ENCODE results near the gene RASGRP1.

The RASGRP1 gene

DNA sequence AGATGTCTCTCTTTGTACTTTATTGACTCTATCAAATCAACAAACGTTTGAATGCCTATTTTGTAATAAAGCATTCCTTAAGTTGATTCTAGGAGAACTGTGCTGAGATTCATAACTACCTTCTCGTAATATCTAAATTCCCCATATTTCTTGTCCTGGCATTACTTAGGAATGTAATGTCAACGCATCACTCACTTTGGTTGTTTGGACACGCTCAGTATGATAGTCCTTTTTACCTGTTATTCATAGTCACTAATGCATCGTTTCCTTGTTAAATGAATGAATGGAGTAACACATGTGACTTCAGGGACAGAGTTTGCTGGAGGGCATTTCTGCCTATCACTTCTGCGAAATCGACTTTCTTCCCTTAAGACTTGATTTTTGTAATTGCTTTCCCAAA lies 44.1 kb upstream of the RASGRP1 start:
- POLR2A ChIA-PET = no interaction called here
- CTCF ChIA-PET = no interaction called here
- WGBS (ENCODE audit: insufficient coverage) = 100% methylated on average over 3 of the region's 7 CpGs
- Histone ChIP-seq H3K27ac (ENCODE audit: insufficient read depth in 1 of 2, low read depth in 1 of 2, low read length in 2 of 2, poor library complexity in 1 of 2, severe bottlenecking in 2 of 2) (no peak overlapping the region), H3K9me3 (ENCODE audit: control extremely low read depth in 1 of 5, control insufficient read depth in 4 of 5, insufficient read depth in 2 of 5, low read depth in 1 of 5, low read length in 4 of 5) (no peaks in the 10 kb centered on the region), H3K4me3 (ENCODE audit: control insufficient read depth in 1 of 7, extremely low read depth in 1 of 7, insufficient read depth in 4 of 7, low read depth in 2 of 7, low read length in 6 of 7) (no peak overlapping the region), H3K36me3 (ENCODE audit: control insufficient read depth in 4 of 4, insufficient read depth in 4 of 4, low read length in 3 of 4) (no peaks in the 10 kb centered on the region), H3K4me1 (ENCODE audit: control extremely low read depth in 1 of 4, control insufficient read depth in 4 of 4, insufficient read depth in 4 of 4, low read length in 3 of 4) (peaks cover 0 to 5% (median 0%) of the 10 kb centered on the region in 4 experiments), H3K27me3 (replicated peaks in 2 of 5; ENCODE audit: control insufficient read depth in 4 of 5, insufficient read depth in 5 of 5, low read length in 4 of 5) (no peaks in the 10 kb centered on the region)
- DNase-seq = no peak

DNA sequence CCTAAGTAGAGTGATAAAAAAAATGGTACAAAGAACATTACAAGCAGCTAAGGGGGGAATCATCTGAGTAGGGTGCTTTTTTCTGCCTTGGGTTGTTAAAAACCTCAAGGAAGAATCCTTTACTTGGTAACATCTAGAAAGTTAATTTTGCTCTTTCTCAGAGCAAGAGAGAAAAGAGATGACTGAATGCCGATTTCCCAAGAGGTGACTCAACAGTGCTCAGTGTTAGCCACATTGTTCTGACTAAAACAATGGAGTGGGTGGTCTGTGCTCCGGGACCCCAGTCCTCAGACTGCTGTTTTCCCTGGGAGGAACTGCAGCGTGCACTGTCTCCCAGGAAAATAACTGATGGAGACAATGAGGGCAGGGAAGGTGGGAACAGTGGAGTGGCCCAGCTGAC lies 41.1 kb upstream of the RASGRP1 start:
- 96% methylated on average over 3 of the region's 3 CpGs for WGBS (ENCODE audit: insufficient coverage)
- no peaks in the 10 kb centered on the region for H3K27me3 ChIP-seq (replicated peaks in 2 of 5; ENCODE audit: control insufficient read depth in 4 of 5, insufficient read depth in 5 of 5, low read length in 4 of 5)
- no peaks in the 10 kb centered on the region for H3K9me3 ChIP-seq (ENCODE audit: control extremely low read depth in 1 of 5, control insufficient read depth in 4 of 5, insufficient read depth in 2 of 5, low read depth in 1 of 5, low read length in 4 of 5)
- H3K4me3 ChIP-seq (ENCODE audit: control insufficient read depth in 1 of 7, extremely low read depth in 1 of 7, insufficient read depth in 4 of 7, low read depth in 2 of 7, low read length in 6 of 7) = no peak overlapping the region
- ChIA-PET POLR2A (no interaction called here), CTCF (no interaction called here)
- DNase-seq = no peak
- H3K4me1 ChIP-seq (ENCODE audit: control extremely low read depth in 1 of 4, control insufficient read depth in 4 of 4, insufficient read depth in 4 of 4, low read length in 3 of 4) = no peaks in the 10 kb centered on the region
- no peaks in the 10 kb centered on the region for H3K36me3 ChIP-seq (ENCODE audit: control insufficient read depth in 4 of 4, insufficient read depth in 4 of 4, low read length in 3 of 4)
- H3K27ac ChIP-seq (ENCODE audit: insufficient read depth in 1 of 2, low read depth in 1 of 2, low read length in 2 of 2, poor library complexity in 1 of 2, severe bottlenecking in 2 of 2) = no peak overlapping the region

DNA sequence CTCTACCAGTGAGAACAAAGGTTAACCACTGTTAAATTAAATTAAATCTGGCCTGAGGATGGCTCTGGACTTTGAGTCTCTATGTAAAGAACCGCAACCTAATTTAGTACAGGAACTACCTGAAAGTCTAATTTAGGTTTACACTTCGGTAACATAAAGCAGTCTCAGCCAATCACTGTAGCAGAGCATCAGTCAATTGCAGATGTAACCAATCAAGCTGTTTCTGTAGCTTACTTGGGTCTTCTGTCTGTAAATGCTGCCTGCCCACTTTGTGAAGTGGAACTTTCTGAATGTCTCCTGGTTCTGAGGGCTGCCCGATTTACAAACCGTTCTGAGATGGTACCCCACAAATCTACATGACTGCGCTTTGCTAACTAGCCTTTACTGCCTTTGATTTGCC lies 39.1 kb upstream of the RASGRP1 start:
- no peaks in the 10 kb centered on the region for H3K9me3 ChIP-seq (ENCODE audit: control extremely low read depth in 1 of 5, control insufficient read depth in 4 of 5, insufficient read depth in 2 of 5, low read depth in 1 of 5, low read length in 4 of 5)
- H3K4me1 ChIP-seq (ENCODE audit: control extremely low read depth in 1 of 4, control insufficient read depth in 4 of 4, insufficient read depth in 4 of 4, low read length in 3 of 4) = no peaks in the 10 kb centered on the region
- H3K27me3 ChIP-seq (replicated peaks in 2 of 5; ENCODE audit: control insufficient read depth in 4 of 5, insufficient read depth in 5 of 5, low read length in 4 of 5) = no peaks in the 10 kb centered on the region
- DNase-seq = no peak
- POLR2A ChIA-PET = interaction anchor here (1.2 kb wide), 1 partner anchor 14 kb away, joined by 3 read pairs; no protein-coding TSS in a partner anchor
- H3K36me3 ChIP-seq (ENCODE audit: control insufficient read depth in 4 of 4, insufficient read depth in 4 of 4, low read length in 3 of 4) = no peaks in the 10 kb centered on the region
- 93% methylated on average over 5 of the region's 5 CpGs for WGBS (ENCODE audit: insufficient coverage)
- H3K4me3 ChIP-seq (ENCODE audit: control insufficient read depth in 1 of 7, extremely low read depth in 1 of 7, insufficient read depth in 4 of 7, low read depth in 2 of 7, low read length in 6 of 7) = no peak overlapping the region
- CTCF ChIA-PET = interaction anchor here (1.1 to 1.3 kb wide), 2 partner anchors 40 to 92 kb away, joined by 3 to 4 read pairs; partner anchors contain the start of gene RASGRP1
- no peak overlapping the region for H3K27ac ChIP-seq (ENCODE audit: insufficient read depth in 1 of 2, low read depth in 1 of 2, low read length in 2 of 2, poor library complexity in 1 of 2, severe bottlenecking in 2 of 2)

DNA sequence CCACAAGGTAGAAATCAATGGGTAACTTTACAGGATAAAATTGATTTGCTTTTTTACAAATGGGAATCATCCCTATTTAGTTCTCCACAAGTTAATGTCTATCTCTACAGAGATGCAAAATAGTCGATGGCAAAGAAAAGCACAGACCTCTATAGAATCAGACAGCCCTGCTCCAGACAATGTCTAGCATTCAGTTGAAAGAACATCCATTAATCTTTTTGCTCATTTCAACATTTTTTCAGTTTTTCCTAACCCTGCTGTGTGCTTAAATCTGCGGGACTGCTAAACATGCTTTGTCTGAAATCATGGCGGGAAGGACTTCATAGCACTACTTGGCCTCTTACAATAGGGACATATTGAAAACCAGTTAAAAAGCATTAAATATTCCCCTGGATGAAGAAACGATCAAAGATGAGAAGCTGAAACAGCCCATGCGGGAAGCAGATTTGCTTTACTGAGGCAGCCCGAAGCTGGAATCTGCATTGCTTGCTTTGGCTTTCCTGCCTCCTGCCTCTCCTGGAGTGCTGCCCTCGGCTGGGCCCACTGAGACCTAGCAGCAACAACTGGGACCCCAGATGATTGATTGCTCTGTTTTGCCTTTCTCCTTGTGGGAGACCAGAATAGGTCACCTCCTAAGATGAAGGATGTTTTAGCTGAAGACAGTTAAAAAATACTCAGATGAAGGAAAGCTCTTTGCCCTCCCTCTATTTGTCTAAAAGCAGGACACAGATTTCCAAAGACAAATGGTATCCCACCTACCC lies 38.5 kb upstream of the RASGRP1 start:
- Histone ChIP-seq H3K27me3 (replicated peaks in 2 of 5; ENCODE audit: control insufficient read depth in 4 of 5, insufficient read depth in 5 of 5, low read length in 4 of 5) (no peaks in the 10 kb centered on the region), H3K4me1 (ENCODE audit: control extremely low read depth in 1 of 4, control insufficient read depth in 4 of 4, insufficient read depth in 4 of 4, low read length in 3 of 4) (no peaks in the 10 kb centered on the region), H3K36me3 (ENCODE audit: control insufficient read depth in 4 of 4, insufficient read depth in 4 of 4, low read length in 3 of 4) (no peaks in the 10 kb centered on the region), H3K9me3 (ENCODE audit: control extremely low read depth in 1 of 5, control insufficient read depth in 4 of 5, insufficient read depth in 2 of 5, low read depth in 1 of 5, low read length in 4 of 5) (no peaks in the 10 kb centered on the region), H3K27ac (ENCODE audit: insufficient read depth in 1 of 2, low read depth in 1 of 2, low read length in 2 of 2, poor library complexity in 1 of 2, severe bottlenecking in 2 of 2) (no peak overlapping the region), H3K4me3 (ENCODE audit: control insufficient read depth in 1 of 7, extremely low read depth in 1 of 7, insufficient read depth in 4 of 7, low read depth in 2 of 7, low read length in 6 of 7) (no peak overlapping the region)
- ChIA-PET CTCF (interaction anchor here (1.3 kb wide), 1 partner anchor 92 kb away, joined by 3 read pairs; no protein-coding TSS in a partner anchor), POLR2A (interaction anchor here (1.2 kb wide), 1 partner anchor 15 kb away, joined by 3 read pairs; no protein-coding TSS in a partner anchor)
- DNase-seq = no peak
- WGBS (ENCODE audit: insufficient coverage) = 98% methylated on average over 6 of the region's 7 CpGs

DNA sequence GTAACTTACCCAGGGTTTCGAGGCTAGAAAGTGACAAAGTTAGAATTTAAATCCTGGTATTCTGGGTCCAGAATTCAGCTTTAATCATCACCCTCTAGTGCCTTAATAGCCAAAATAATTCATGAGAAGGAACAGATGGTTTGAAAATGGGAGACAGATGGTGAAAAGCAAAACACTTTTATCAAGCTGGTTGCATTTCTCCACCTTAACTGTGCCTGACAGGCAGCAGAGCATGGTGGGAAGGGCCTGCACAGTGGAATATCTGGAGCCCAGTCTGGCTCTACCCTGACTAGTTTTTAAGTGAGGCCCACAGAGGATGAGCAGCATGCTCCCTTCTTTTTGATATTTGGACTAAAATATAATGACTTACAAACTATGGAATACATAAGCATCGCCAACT lies 35.6 kb upstream of the RASGRP1 start:
- ChIA-PET POLR2A (no interaction called here), CTCF (no interaction called here)
- no CpG with 5 or more reads among the region's 2 CpGs for WGBS (ENCODE audit: insufficient coverage)
- DNase-seq = no peak
- Histone ChIP-seq H3K27ac (ENCODE audit: insufficient read depth in 1 of 2, low read depth in 1 of 2, low read length in 2 of 2, poor library complexity in 1 of 2, severe bottlenecking in 2 of 2) (no peak overlapping the region), H3K27me3 (replicated peaks in 2 of 5; ENCODE audit: control insufficient read depth in 4 of 5, insufficient read depth in 5 of 5, low read length in 4 of 5) (no peaks in the 10 kb centered on the region), H3K36me3 (ENCODE audit: control insufficient read depth in 4 of 4, insufficient read depth in 4 of 4, low read length in 3 of 4) (no peaks in the 10 kb centered on the region), H3K4me3 (ENCODE audit: control insufficient read depth in 1 of 7, extremely low read depth in 1 of 7, insufficient read depth in 4 of 7, low read depth in 2 of 7, low read length in 6 of 7) (no peak overlapping the region), H3K4me1 (ENCODE audit: control extremely low read depth in 1 of 4, control insufficient read depth in 4 of 4, insufficient read depth in 4 of 4, low read length in 3 of 4) (no peaks in the 10 kb centered on the region), H3K9me3 (ENCODE audit: control extremely low read depth in 1 of 5, control insufficient read depth in 4 of 5, insufficient read depth in 2 of 5, low read depth in 1 of 5, low read length in 4 of 5) (no peaks in the 10 kb centered on the region)

DNA sequence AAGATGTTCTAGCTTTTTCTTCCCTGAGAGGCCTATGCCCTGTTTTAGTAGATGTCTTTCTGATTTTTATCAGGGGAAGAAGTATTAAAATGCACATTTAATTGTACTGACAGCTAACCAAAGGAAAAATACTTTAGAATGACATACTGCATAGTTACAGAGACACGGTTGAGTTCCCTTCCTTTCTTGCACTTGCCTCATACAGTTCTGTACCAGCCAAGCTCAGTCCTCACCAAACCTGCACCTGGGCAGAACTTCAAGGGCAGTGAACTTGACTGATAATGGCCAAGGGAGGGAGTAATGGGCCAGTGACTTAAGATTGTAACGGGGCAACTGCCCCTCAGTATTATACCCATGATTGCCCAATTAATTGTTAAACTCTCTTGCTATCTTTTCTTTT lies 34.1 kb upstream of the RASGRP1 start:
- CTCF ChIA-PET = interaction anchor here (0.7 kb wide), 1 partner anchor 12 kb away, joined by 3 read pairs; no protein-coding TSS in a partner anchor

DNA sequence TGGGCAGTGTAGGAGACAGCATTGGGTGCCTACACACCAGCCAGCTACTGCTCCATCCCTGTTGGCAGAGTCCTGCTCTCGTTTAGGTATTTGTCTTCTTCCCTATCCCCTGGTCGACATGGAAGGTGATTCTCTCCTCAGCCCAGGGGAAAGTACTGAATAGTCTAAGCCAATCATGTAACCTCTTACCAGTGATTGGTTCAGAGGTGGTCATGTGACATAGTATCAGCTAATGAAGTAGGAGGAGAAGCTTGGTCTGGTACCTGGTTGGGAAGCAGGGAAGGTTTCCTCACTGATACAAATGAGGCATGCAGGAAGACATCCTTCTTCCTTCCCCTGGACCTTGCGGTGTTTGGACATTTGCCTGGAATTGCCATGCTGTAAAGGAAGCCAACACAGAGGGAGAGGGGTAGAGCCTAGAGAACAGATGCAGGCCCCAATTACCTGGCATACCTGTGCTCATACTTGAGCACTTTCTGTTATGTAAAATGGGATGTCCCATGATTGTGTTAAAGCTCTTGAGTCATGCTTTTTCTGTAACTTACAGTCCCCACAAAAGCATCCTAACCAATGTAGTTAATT lies 32.7 kb upstream of the RASGRP1 start:
- Histone ChIP-seq H3K4me1 (ENCODE audit: control extremely low read depth in 1 of 4, control insufficient read depth in 4 of 4, insufficient read depth in 4 of 4, low read length in 3 of 4) (no peaks in the 10 kb centered on the region), H3K4me3 (ENCODE audit: control insufficient read depth in 1 of 7, extremely low read depth in 1 of 7, insufficient read depth in 4 of 7, low read depth in 2 of 7, low read length in 6 of 7) (no peak overlapping the region), H3K36me3 (ENCODE audit: control insufficient read depth in 4 of 4, insufficient read depth in 4 of 4, low read length in 3 of 4) (no peaks in the 10 kb centered on the region), H3K9me3 (ENCODE audit: control extremely low read depth in 1 of 5, control insufficient read depth in 4 of 5, insufficient read depth in 2 of 5, low read depth in 1 of 5, low read length in 4 of 5) (no peaks in the 10 kb centered on the region), H3K27me3 (replicated peaks in 2 of 5; ENCODE audit: control insufficient read depth in 4 of 5, insufficient read depth in 5 of 5, low read length in 4 of 5) (no peaks in the 10 kb centered on the region), H3K27ac (ENCODE audit: insufficient read depth in 1 of 2, low read depth in 1 of 2, low read length in 2 of 2, poor library complexity in 1 of 2, severe bottlenecking in 2 of 2) (no peak overlapping the region)
- no peak for DNase-seq
- whole genome bisulfite sequencing (ENCODE audit: insufficient coverage) = 100% methylated on average over 2 of the region's 3 CpGs
- CTCF ChIA-PET = interaction anchor here (0.9 kb wide), 1 partner anchor 85 kb away, joined by 3 read pairs; no protein-coding TSS in a partner anchor
- POLR2A ChIA-PET = no interaction called here

More for the DNA sequence above, 34.1 kb upstream of the RASGRP1 start:
- H3K9me3 ChIP-seq (ENCODE audit: control extremely low read depth in 1 of 5, control insufficient read depth in 4 of 5, insufficient read depth in 2 of 5, low read depth in 1 of 5, low read length in 4 of 5) = no peaks in the 10 kb centered on the region
- 100% methylated on average over 1 of the region's 2 CpGs for WGBS (ENCODE audit: insufficient coverage)
- no peaks in the 10 kb centered on the region for H3K27me3 ChIP-seq (replicated peaks in 2 of 5; ENCODE audit: control insufficient read depth in 4 of 5, insufficient read depth in 5 of 5, low read length in 4 of 5)
- H3K36me3 ChIP-seq (ENCODE audit: control insufficient read depth in 4 of 4, insufficient read depth in 4 of 4, low read length in 3 of 4) = no peaks in the 10 kb centered on the region
- H3K4me3 ChIP-seq (ENCODE audit: control insufficient read depth in 1 of 7, extremely low read depth in 1 of 7, insufficient read depth in 4 of 7, low read depth in 2 of 7, low read length in 6 of 7) = no peak overlapping the region
- POLR2A ChIA-PET = no interaction called here
- DNase-seq = no peak
- no peak overlapping the region for H3K27ac ChIP-seq (ENCODE audit: insufficient read depth in 1 of 2, low read depth in 1 of 2, low read length in 2 of 2, poor library complexity in 1 of 2, severe bottlenecking in 2 of 2)
- H3K4me1 ChIP-seq (ENCODE audit: control extremely low read depth in 1 of 4, control insufficient read depth in 4 of 4, insufficient read depth in 4 of 4, low read length in 3 of 4) = no peaks in the 10 kb centered on the region

All from common myeloid progenitor, CD34-positive (primary cell).